HL-60/S4 (cell line): Measurements from ENCODE around the gene ADAMTSL3.
"Not testable (repeated sequence)": the region's sequence is repeated elsewhere in the genome, so short reads cannot be mapped to it uniquely, and the experiment has no call there.

ENCODE experiments used
- in situ Hi-C: fragments of 300-500 bp; cut with MboI; formaldehyde crosslinking; loops from 2 replicates; pipeline ENCODE4 v1.14.3; 2022; ENCODE audit warnings: low sequenced_read_pairs

ADAMTSL3 gene

GRCh38 chr15:83734487-83734886 lies 80.6 kb downstream of the ADAMTSL3 start:
- in situ Hi-C loops: no loop called here

GRCh38 chr15:83739629-83740028 lies 85.7 kb downstream of the ADAMTSL3 start:
- in situ Hi-C loops: no loop called here

- in situ Hi-C loops: no loop called here
Observed at GRCh38 chr15:83745771-83746170, 91.8 kb downstream of the ADAMTSL3 start.

GRCh38 chr15:83746231-83746630 lies 92.3 kb downstream of the ADAMTSL3 start:
- in situ Hi-C loops: no loop called here

- in situ Hi-C loops: no loop called here
Observed at GRCh38 chr15:83747050-83747717, 93.3 kb downstream of the ADAMTSL3 start.

GRCh38 chr15:83747718-83748110 lies 93.8 kb downstream of the ADAMTSL3 start:
- in situ Hi-C loops: no loop called here

- in situ Hi-C loops: no loop called here
Observed at GRCh38 chr15:83753872-83754493, 100.1 kb downstream of the ADAMTSL3 start.

GRCh38 chr15:83757291-83757690 lies 103.4 kb downstream of the ADAMTSL3 start:
- in situ Hi-C loops: not testable (repeated sequence)

GRCh38 chr15:83762367-83762766 lies 108.4 kb downstream of the ADAMTSL3 start:
- in situ Hi-C loops: no loop called here

GRCh38 chr15:83764201-83764838 lies 110.4 kb downstream of the ADAMTSL3 start:
- in situ Hi-C loops: no loop called here

- in situ Hi-C loops: no loop called here
Observed at GRCh38 chr15:83766339-83766738, 112.4 kb downstream of the ADAMTSL3 start.

GRCh38 chr15:83767741-83768140 lies 113.8 kb downstream of the ADAMTSL3 start:
- in situ Hi-C loops: no loop called here

GRCh38 chr15:83769411-83769999 lies 115.6 kb downstream of the ADAMTSL3 start:
- in situ Hi-C loops: no loop called here

GRCh38 chr15:83775738-83776137 lies 121.8 kb downstream of the ADAMTSL3 start:
- in situ Hi-C loops: no loop called here

GRCh38 chr15:83776986-83777385 lies 123.1 kb downstream of the ADAMTSL3 start:
- in situ Hi-C loops: no loop called here

- in situ Hi-C loops: no loop called here
Observed at GRCh38 chr15:83783227-83783626, 129.3 kb downstream of the ADAMTSL3 start.

GRCh38 chr15:83784975-83785374 lies 131.1 kb downstream of the ADAMTSL3 start:
- in situ Hi-C loops: no loop called here

- in situ Hi-C loops: no loop called here
Observed at GRCh38 chr15:83786336-83786735, 132.4 kb downstream of the ADAMTSL3 start.

- in situ Hi-C loops: no loop called here
Observed at GRCh38 chr15:83793069-83793468, 139.1 kb downstream of the ADAMTSL3 start.

- in situ Hi-C loops: no loop called here
Observed at GRCh38 chr15:83794209-83794608, 140.3 kb downstream of the ADAMTSL3 start.

GRCh38 chr15:83809345-83809744 lies 155.4 kb downstream of the ADAMTSL3 start:
- in situ Hi-C loops: no loop called here

- in situ Hi-C loops: no loop called here
Observed at GRCh38 chr15:83810110-83810509, 156.2 kb downstream of the ADAMTSL3 start.
